Stimulated activated CD8-positive, alpha-beta memory T cell treated with anti-CD3 and anti-CD28 coated beads, Interleukin-7, amount 100 ng/mL, for 1 hour (primary cell): ENCODE data around the gene DOCK4.

Experiments used
- DNase-seq, 2 donors: peaks; one replicate each; pipeline ENCODE4 v3.0.0-alpha.2; 2020; ENCODE audit warnings: low read depth in 2 of 2

The DOCK4 gene

DNA sequence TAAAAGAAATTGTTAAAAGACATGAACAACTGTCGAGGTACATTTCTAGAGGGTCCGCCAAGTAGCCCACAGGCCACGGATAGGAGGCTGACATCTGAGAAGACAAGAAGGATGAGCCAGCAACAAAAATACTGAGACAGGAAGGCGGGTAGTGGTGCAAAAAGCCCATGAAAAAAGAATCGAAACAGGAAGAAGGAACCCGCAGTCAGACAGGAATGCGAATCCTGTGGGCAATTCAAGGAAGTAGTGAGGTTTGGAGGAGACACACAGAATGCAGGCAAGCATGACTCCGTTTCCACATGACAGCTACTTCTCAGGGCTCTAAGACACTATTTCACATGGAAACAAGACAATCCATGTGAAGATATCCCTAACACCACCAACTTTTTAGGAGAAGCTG, 125.2 kb downstream of the DOCK4 start:
- no peak for DNase-seq

DNA sequence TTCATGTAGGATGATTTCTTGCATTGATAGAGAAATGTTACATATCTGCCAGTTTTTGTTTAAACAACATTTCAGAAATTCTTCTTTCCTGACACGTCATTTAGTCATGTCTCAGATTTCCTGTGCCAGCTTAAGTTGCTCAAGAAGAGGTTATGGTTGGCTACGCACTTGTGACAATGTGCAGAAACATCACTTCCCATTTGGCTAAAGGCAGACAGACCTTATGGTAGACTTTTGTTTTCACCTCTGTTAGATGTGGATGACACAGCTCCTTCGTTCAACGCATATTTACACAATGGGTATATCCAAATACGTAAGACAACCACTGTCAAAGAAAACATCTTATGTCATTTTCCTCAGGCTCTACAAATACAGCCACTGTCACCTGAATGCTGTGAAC, 125.8 kb downstream of the DOCK4 start:
- no peak for DNase-seq

DNA sequence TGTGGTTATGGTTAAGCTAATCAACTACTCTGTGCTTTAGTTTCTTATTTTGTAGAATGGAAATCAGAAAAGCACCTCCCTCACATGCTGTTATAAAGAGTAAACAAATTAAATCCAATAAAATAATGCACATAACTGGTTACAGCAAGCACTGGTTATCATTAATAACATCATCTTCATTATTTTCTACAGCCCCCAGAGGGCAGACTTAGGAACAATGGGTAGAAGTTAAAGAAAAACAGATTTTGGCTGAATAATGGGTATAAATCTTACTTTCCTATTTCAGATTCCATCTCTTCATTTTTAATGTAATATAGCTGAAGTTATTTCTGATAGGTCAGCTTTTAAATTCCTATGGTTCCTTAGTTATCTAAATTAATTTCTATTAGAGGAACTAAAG, 126.5 kb downstream of the DOCK4 start:
- no peak for DNase-seq

DNA sequence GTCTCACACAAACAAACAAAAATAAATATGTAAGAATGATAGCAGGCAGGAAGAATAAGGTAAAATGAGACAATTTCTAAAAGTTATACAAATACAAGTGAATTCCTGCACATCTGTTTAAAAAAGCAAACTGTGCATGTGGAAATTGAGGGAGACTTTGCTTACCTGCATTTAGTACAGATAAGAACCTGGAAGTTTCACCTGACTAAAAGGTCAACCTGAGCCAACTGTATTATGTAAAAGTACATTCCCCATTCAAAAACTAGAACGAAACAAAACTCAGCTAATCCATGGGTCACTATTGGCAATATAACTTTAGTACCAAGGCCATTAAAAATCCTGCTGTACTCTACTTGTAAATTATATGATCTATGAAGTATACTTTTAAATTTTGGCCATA, 127.1 kb downstream of the DOCK4 start:
- DNase-seq = no peak

DNA sequence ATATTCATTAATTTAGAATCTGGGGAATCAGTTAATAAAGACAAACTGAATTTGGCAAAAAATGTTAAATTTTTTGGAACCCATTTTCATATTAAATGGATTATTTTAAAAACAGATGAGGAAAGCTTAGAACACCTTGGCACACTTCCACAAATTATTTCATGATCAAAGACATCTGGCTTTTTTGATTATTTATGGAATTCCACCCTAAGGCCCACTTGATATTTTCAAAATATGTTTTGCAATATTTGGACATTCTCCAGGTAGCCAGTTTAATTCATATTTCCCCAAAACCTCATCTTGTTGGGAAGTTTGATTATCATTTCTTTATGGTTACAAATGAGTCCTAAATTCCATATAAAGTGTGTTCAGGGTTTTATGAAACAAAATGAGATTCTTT, 129.9 kb downstream of the DOCK4 start:
- DNase-seq = no peak

- no peak for DNase-seq
These were observed 131.7 kb downstream of the DOCK4 start for GRCh38 chr7:112074464-112074863.

GRCh38 chr7:112073530-112073929, 132.7 kb downstream of the DOCK4 start:
- DNase-seq = no peak

DNA sequence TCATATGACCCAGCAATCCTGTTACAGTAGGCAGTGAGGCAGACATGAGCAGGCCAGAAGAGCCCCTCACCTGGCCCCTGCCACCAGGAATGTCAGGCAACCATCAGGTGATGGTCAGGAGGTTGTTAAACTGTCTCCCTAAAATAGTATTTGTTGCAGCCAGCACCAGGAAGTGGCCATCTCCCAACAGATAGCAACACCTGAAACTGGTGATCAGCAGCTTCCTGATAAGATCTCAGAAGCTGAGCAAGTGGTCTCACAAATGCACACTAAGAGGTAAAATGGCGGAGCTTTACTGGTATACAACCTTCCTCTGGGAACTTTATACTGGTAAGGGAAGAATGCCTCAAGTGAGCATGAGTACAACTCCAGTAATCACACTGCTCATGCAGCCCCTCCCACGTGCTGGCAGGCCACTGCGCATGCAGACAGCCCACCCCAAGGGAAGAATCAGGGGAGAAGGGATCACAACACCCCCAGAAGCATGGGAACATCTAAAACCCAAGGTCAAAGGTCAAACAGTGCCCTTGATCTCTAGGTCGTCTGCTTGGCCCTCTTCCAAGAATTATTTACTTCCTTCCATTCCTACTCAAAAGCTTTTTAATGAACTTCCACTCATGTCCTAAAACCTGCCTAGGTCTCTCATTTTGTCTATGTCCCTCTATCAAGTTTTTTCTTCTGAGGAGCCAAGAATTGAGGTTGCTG, 133.5 kb downstream of the DOCK4 start:
- no peak for DNase-seq

DNA sequence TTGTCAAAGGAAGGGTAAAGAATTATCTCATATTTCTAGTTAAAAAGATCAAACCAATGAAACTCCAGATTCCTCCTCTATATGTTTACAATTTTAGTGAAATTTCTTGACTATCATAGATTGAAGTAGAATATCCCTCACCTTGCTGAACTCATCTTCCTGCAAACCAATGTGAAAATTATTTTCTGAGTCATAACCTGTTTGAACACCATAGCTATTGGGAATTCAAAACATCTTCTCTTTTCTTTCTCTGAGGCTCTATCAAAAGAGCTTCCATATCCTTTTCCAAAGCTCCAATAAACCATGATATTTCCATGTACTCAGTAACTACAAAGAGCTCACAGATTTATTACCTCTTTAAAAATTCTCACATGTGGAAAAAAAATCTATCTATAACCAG, 134.3 kb downstream of the DOCK4 start:
- DNase-seq = no peak

- no peak for DNase-seq
These were observed 135.4 kb downstream of the DOCK4 start for GRCh38 chr7:112070674-112071256.

GRCh38 chr7:112069879-112070321, 136.3 kb downstream of the DOCK4 start:
- DNase-seq = no peak

GRCh38 chr7:112068967-112069366, 137.2 kb downstream of the DOCK4 start:
- no peak for DNase-seq

DNA sequence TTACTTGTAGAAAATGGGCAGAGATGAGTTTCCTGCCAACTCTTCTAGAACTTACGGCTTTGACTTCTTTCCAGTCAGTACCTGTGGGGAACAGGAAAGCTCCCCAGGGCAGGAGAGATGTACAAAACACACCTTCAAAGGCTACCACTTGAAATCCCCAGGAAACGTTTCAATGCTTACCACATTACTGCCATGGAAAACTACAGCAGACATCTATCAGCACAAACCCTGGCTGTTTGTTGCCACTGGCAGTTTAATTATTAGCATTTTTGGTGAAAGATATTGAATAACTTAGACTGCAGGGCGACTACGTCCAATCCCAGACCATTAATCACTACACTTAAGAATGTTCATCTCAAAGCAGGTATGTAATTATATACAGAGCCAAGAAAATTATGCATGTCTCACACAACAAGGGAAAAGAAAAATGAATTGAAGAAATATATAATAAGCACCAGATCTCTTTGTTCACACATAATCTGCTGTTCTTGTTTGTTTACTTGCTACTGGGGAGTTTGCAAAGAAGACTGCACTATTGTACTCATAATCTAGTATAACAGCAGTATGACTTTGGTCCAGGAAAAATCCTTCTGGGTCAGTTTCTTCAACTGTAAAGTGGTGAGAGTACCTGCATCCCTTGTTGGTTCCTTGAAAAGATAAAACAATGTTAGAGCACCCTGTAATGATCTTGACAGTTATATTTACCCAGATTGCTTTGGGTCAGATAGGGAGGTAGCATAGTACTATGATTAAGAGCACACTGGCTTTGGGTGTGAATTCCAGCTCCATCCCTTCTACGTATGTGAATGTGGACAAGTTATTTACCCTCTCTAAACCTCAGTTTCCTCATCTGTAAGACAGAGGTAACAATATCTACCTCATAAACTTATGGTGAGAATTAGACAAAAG, 138.3 kb downstream of the DOCK4 start:
- DNase-seq = no peak

- DNase-seq = no peak
These were observed 139.0 kb downstream of the DOCK4 start for GRCh38 chr7:112067200-112067599.

GRCh38 chr7:112065758-112066157, 140.4 kb downstream of the DOCK4 start:
- DNase-seq = no peak

DNA sequence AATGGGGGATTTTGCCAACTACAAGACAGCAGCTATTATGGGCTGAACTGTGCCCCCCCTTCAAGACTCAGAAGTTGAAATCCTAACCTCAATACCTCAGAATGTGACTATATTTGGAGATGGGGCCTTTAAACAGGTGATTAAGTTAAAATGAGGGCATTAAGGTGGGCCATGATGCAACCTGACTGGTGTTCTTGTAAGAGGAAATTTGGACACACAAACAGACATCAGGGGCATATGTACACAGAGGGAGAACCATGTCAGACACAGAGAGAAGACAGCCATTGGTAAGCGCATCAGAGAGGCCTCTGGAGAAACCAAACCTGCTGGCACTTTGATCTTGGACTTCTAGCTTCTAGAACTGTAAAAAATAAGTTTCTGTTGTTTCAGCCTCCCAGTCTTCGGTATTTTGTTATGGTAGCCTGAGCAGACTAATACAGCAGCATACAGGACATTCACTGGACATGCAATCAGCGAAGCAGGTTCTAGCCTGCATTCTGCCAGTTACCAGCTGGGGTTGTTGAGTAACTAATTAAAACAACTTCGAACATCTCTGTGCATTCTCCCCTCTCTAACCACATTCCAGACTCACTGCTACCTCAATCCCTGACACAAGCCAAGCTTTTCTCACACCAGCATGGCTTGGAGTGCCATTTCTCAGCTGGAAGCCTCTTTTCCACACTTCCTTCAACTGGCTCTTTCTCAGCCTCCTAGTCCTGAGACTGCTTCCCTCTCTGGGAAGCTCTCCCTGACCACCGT, 141.4 kb downstream of the DOCK4 start:
- DNase-seq = no peak

GRCh38 chr7:112063974-112064373, 142.2 kb downstream of the DOCK4 start:
- no peak for DNase-seq

DNA sequence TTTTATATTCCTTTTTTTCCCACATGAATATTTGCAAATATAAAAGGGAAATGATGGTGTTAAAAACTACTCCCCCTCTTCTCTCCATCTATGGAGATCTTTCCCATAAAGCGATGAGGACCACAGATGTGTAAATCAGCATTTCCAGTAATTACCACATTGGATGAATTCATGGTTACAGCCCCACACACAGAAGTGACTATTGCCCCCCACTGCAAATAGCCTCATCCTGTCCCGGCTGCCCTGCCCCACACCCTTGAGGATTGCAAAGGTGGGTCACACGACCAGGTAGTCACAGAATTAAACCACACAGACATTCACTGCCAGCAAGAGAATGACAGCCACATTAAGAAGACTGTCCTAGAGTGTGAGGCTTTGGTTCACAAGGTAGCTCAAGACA, 145.1 kb downstream of the DOCK4 start:
- no peak for DNase-seq

DNA sequence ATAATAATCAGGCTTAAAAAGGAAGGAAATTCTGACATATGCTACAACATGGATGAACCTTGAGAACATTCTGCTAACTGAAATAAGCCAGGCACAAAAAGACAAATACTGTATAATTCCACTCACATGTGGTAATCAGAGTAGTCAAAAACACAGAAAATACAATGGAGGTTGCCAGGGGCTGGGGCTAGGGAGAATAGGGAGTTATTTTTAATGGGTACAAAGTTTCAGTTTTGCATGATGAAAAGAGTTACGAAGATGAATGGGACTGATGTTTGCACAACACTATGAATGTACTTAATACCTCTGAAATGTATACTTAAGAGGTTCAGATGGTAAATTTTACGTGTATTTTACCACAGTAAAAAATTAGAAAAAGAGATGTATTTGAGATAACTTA, 145.6 kb downstream of the DOCK4 start:
- no peak for DNase-seq

DNA sequence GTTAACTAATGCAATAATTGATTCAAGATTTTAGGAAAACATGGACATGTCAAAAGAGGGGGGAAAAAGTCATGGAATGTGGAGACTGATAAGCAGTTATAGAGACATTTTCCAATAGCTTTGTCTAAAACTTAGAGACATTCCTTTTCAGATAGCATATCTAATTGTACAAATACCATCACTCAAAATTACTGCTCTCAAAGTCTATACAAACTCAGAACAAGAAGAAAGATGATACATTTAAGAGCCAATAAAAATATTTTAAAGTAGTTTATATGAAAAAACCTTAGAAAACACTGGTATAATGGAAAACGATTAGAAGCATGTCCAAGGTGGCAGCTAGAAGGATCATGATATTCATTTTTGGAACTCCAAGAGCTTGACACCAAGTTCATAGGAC, 146.5 kb downstream of the DOCK4 start:
- DNase-seq = no peak

- no peak for DNase-seq
These were observed 147.5 kb downstream of the DOCK4 start for GRCh38 chr7:112058686-112059085.

- DNase-seq = no peak
These were observed 149.8 kb downstream of the DOCK4 start for GRCh38 chr7:112056409-112056808.
